NCI-H226 (cell line): Measurements from ENCODE around the gene GBP3.
"Not testable (repeated sequence)": the region's sequence is repeated elsewhere in the genome, so short reads cannot be mapped to it uniquely, and the experiment has no call there.

ENCODE experiments used
- DNase-seq: peaks from one replicate; pipeline ENCODE4 v3.0.0-alpha.2; 2015

GBP3 gene

GRCh38 chr1:89037186-89037585, 14.5 kb upstream of the GBP3 start:
- no peak for DNase-seq

- DNase-seq, result no peak
These were observed 12.4 kb upstream of the GBP3 start for GRCh38 chr1:89035080-89035479.

- not testable (repeated sequence) for DNase-seq
These were observed 11.3 kb upstream of the GBP3 start for GRCh38 chr1:89034004-89034403.

GRCh38 chr1:89029051-89029450, 6.4 kb upstream of the GBP3 start:
- peak; percentile 53 for DNase-seq

- no peak for DNase-seq
These were observed 3.3 kb upstream of the GBP3 start for GRCh38 chr1:89025928-89026327.

GRCh38 chr1:89023026-89023425, 360 bp upstream of the GBP3 start:
- no peak for DNase-seq

- DNase-seq, result not testable (repeated sequence)
These were observed 4.3 kb downstream of the GBP3 start for GRCh38 chr1:89018318-89018717.

GRCh38 chr1:89008511-89008910, 14.2 kb downstream of the GBP3 start:
- no peak for DNase-seq

GRCh38 chr1:89005286-89006151, 17.1 kb downstream of the GBP3 start:
- DNase-seq, result no peak

GRCh38 chr1:89002176-89002575, 20.5 kb downstream of the GBP3 start:
- DNase-seq, result not testable (repeated sequence)

- DNase-seq, result peak; percentile 67
These were observed 21.2 kb downstream of the GBP3 start for GRCh38 chr1:89001510-89001909.

GRCh38 chr1:88998716-88999115, 23.9 kb downstream of the GBP3 start:
- DNase-seq, result peak; percentile 44

GRCh38 chr1:88990426-88990825, 32.2 kb downstream of the GBP3 start:
- no peak for DNase-seq

GRCh38 chr1:88985692-88986091, 37.0 kb downstream of the GBP3 start:
- peak; percentile 13 for DNase-seq

- DNase-seq, result peak; percentile 97
These were observed 37.6 kb downstream of the GBP3 start for GRCh38 chr1:88985032-88985431.

- DNase-seq, result no peak
These were observed 38.1 kb downstream of the GBP3 start for GRCh38 chr1:88984569-88984968.

GRCh38 chr1:88983791-88984559, 38.7 kb downstream of the GBP3 start:
- DNase-seq, result peak; percentile 48

GRCh38 chr1:88982055-88982454, 40.6 kb downstream of the GBP3 start:
- no peak for DNase-seq

GRCh38 chr1:88981506-88981905, 41.2 kb downstream of the GBP3 start:
- not testable (repeated sequence) for DNase-seq

GRCh38 chr1:88980870-88981269, 41.8 kb downstream of the GBP3 start:
- no peak for DNase-seq

GRCh38 chr1:88979749-88980116, 42.9 kb downstream of the GBP3 start:
- DNase-seq, result no peak

- peak; percentile 16 for DNase-seq
These were observed 43.5 kb downstream of the GBP3 start for GRCh38 chr1:88979054-88979748.

- no peak for DNase-seq
These were observed 46.4 kb downstream of the GBP3 start for GRCh38 chr1:88976235-88976634.
